ENCODE measurements around the gene RBSN.

GRCh38 chr3:15086699-15087098, 12.2 kb downstream of the RBSN start:
- TF ChIP-seq POLR2AphosphoS5 (IDR thresholded peaks at IDR 0.05; ENCODE audit: borderline replicate concordance, low read depth, low read length) (no peak), EZH2 (IDR thresholded peaks at IDR 0.05) (no peak), FOXP2 (optimal IDR thresholded peaks at IDR 0.05; ENCODE audit: control extremely low read depth, extremely low read length, insufficient read depth) (no peak)

Data from SK-N-MC (cell line).